Body of pancreas (tissue), 4 donors: ENCODE measurements around the gene GPR137.

Experiments used
- CTCF ChIP-seq, 7 experiments: fragments of 450-650 bp in 4 of 7; fragments of 200-600 bp in 3 of 7; sonication (generic) in 3 of 7; IDR thresholded peaks; one replicate each; pipeline ENCODE4 v1.5.1; 2016 to 2019; ENCODE audit warnings: antibody characterized with exemption in 7 of 7
- POLR2A ChIP-seq, 3 donors: fragments of 450-650 bp; IDR thresholded peaks; one replicate each; pipeline ENCODE4 v1.6.1; 2016; ENCODE audit warnings: antibody characterized with exemption in 3 of 3, mild to moderate bottlenecking in 2 of 3

GRCh38 chr11:64284962-64285884 is at the start of gene GPR137:
- TF ChIP-seq CTCF (IDR thresholded peaks at IDR 0.05): peak in 1 of 7 experiments; percentile 25
- TF ChIP-seq POLR2A (IDR thresholded peaks at IDR 0.05): peak in 2 of 3 donors; percentile 19 to 45
